KMS-11 (cell line): Measurements from ENCODE around the gene DOC2B.

Experiments used
- H2AFZ ChIP-seq: fragments of 200-600 bp; sonication (generic); 2 replicates; pipeline ENCODE4 v1.6.1; 2016; ENCODE audit warnings: antibody characterized with exemption, mixed run types, low read depth
- H3K27ac ChIP-seq: fragments of 200-600 bp; sonication (generic); 2 replicates; pipeline ENCODE4 v1.6.1; 2016; ENCODE audit warnings: mild to moderate bottlenecking, mixed run types
- H3K27me3 ChIP-seq: fragments of 200-600 bp; sonication (generic); 2 replicates; pipeline ENCODE4 v1.6.1; 2017; ENCODE audit warnings: mild to moderate bottlenecking, low read depth, mixed run types, moderate library complexity; ENCODE audit not compliant: insufficient read depth
- H3K36me3 ChIP-seq: fragments of 200-600 bp; sonication (generic); 2 replicates; pipeline ENCODE4 v1.6.1; 2017; ENCODE audit warnings: mild to moderate bottlenecking, mixed run types; ENCODE audit not compliant: insufficient read depth
- H3K4me1 ChIP-seq: fragments of 200-600 bp; sonication (generic); 2 replicates; pipeline ENCODE4 v1.6.1; 2016; ENCODE audit warnings: mild to moderate bottlenecking, low read depth, mixed run types; ENCODE audit not compliant: poor library complexity, severe bottlenecking
- H3K4me2 ChIP-seq: fragments of 200-600 bp; sonication (generic); 2 replicates; pipeline ENCODE4 v1.7.0; 2016; ENCODE audit warnings: mild to moderate bottlenecking, mixed run types
- H3K4me3 ChIP-seq: fragments of 200-600 bp; sonication (generic); IDR thresholded peaks from 2 replicates; pipeline ENCODE4 v1.6.1; 2017; ENCODE audit warnings: low read depth, low read length, mixed read lengths; ENCODE audit not compliant: insufficient read depth
- H3K79me2 ChIP-seq: fragments of 200-600 bp; sonication (generic); 2 replicates; pipeline ENCODE4 v1.6.1; 2016; ENCODE audit warnings: low read depth, mixed run types; ENCODE audit not compliant: insufficient read depth
- H3K9ac ChIP-seq: fragments of 200-600 bp; sonication (generic); 2 replicates; pipeline ENCODE4 v1.6.1; 2016; ENCODE audit warnings: mild to moderate bottlenecking, mixed run types
- H4K20me1 ChIP-seq: fragments of 200-600 bp; sonication (generic); 2 replicates; pipeline ENCODE4 v1.6.1; 2016; ENCODE audit warnings: mild to moderate bottlenecking, mixed run types; ENCODE audit not compliant: insufficient read depth
- TF ChIP-seq, protein P1 (sequence below): fragments of 200-600 bp; sonication (generic); conservative IDR thresholded peaks from 2 replicates; pipeline ENCODE4 v1.6.1; 2017; ENCODE audit warnings: low read depth, mild to moderate bottlenecking, antibody characterized with exemption, low read length, moderate library complexity, mixed read lengths

Gene DOC2B

DNA sequence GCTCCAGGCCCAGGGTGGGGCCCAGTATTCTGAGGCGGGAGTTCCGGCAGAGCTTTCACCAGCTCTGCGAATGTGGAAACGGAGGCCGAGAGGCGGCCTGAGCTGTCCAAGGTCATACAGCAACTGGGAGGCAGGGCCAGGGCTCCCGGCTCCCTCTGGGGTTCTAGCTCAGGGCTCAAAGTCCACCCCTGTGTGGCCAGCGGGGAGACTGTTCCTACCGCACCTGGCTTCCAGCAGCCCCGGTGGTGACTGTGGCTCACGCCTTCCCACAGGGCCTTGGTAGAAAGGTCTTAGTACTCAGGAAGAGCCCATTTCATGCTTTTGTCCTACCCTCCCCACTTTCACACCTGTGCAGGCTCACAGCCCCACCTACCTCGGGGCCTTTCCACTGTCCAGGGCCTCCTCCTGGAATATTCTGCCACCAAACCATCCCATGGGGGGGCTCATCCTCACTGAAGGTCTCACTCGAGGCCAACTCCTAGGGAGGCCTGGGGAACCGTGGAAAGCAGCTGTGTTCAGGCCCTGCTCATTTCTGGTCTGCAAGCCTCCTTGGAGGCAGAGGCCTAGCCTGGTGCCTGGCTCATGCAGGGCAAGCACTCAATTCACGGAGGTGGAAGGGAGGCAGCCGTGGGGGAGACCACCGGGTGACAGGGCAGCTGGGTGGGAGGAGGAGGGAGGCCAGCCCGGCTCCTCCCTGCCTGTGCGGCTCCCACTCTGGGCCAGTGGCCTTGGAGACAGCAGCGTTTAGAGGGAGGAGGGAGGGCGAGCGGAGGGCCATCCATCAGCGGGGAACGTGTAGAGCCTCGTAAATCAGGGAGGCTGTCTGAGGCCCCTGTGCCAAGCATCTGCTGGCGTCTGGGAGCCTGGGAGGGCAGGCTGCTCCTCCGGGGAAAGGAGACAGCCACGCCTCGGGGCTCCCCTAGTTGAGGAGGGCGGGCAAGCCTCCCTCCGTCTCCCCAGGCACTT lies 12.7 kb upstream of the DOC2B start:
- no peak overlapping the region for H3K4me2 ChIP-seq
- H3K4me1 ChIP-seq = no peaks in the 10 kb centered on the region
- no peak overlapping the region for H3K27ac ChIP-seq
- peaks cover 29% of the 10 kb centered on the region for H3K27me3 ChIP-seq
- TF ChIP-seq, protein P1, sequence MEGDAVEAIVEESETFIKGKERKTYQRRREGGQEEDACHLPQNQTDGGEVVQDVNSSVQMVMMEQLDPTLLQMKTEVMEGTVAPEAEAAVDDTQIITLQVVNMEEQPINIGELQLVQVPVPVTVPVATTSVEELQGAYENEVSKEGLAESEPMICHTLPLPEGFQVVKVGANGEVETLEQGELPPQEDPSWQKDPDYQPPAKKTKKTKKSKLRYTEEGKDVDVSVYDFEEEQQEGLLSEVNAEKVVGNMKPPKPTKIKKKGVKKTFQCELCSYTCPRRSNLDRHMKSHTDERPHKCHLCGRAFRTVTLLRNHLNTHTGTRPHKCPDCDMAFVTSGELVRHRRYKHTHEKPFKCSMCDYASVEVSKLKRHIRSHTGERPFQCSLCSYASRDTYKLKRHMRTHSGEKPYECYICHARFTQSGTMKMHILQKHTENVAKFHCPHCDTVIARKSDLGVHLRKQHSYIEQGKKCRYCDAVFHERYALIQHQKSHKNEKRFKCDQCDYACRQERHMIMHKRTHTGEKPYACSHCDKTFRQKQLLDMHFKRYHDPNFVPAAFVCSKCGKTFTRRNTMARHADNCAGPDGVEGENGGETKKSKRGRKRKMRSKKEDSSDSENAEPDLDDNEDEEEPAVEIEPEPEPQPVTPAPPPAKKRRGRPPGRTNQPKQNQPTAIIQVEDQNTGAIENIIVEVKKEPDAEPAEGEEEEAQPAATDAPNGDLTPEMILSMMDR = no peak
- no peaks in the 10 kb centered on the region for H4K20me1 ChIP-seq
- no peak overlapping the region for H2AFZ ChIP-seq
- H3K9ac ChIP-seq = no peak overlapping the region
- H3K79me2 ChIP-seq = no peaks in the 10 kb centered on the region
- no peak overlapping the region for H3K4me3 ChIP-seq
- H3K36me3 ChIP-seq = no peaks in the 10 kb centered on the region

DNA sequence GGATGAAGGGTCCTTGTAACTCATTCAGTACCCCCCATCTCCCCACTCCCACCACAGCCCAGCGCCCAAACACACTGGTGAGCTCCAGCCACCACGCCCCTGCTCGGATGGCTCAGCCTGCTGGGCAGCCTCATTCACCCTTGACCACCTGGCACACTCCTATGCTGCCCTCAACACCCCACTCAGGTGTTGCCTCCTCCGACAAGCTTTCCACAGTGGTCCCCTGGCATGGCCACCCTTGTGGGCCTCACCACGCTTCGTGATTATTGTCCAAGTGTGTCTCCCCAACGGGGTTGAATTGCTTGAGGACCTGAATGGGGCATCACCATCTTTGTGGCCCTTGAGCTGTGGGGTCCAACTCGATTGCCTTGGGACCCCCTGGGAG lies 12.0 kb upstream of the DOC2B start:
- Histone ChIP-seq H3K4me3 (no peak overlapping the region), H3K27me3 (peaks cover 22% of the 10 kb centered on the region; the same call in 1 of the 2 replicates), H3K9ac (no peak overlapping the region), H3K4me1 (no peaks in the 10 kb centered on the region), H3K79me2 (no peaks in the 10 kb centered on the region), H3K27ac (no peak overlapping the region), H4K20me1 (no peaks in the 10 kb centered on the region), H2AFZ (no peak overlapping the region), H3K4me2 (no peak overlapping the region), H3K36me3 (no peaks in the 10 kb centered on the region)
- TF ChIP-seq, protein P1 = no peak

DNA sequence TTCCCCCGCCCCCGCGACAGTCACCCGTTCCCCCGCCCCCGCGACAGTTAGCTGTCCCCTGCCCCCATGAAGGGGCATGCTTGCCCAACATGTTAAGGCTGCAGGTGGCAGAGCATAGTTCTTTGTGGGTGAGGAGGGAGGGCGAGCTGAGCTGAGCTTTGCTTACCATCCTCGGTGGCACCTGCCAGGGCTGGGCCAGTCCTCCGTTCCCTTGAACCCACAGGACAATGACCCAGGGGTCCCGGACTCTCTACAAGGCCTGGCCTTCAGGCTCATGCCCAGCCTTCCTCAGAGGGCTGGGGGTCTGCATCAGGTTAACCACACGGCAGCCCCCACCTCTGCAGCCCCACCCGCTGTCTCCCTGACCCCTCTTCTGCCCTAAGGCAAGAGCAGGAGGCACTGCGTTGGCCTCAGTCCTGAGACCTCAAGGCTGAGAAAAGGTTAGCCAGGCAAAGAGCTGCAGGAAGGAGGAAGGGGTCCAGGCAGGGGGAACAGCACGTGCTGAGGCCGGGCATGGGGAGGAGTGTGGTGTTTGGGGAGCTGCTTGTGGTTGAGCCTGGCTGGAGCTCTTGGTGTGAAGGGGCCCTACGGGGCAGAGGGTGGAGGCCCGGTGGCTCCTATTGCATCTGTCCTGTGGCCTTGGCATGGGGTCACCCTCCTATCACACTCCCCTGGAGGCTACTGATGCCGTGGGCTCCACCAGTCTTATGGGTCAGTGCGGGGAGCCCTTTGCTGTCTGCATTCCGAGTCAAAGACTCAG lies 11.4 kb upstream of the DOC2B start:
- Histone ChIP-seq H3K4me1 (no peaks in the 10 kb centered on the region), H2AFZ (no peak overlapping the region), H3K4me2 (no peak overlapping the region)

DNA sequence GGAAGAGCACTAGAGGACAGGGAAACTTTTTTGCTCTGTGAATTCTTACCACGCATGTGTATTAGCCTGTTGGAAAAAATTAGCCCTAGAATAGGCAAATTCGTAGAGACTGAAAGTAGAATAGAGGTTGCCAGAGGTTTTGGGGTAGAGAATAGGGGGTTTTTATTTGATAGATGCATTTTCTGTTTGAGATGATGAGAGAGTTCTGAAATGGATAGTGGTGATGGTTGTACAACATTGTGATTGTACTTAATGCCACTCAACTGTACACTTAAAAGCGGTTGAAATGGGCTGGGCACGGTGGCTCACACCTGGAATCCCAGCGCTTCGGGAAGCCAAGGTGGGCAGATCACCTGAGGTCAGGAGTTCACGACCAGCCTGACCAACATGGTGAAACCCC lies 8.0 kb upstream of the DOC2B start:
- Histone ChIP-seq H3K36me3 (no peaks in the 10 kb centered on the region), H3K9ac (no peak overlapping the region), H4K20me1 (no peaks in the 10 kb centered on the region), H3K27me3 (no peaks in the 10 kb centered on the region), H3K4me1 (peaks cover 13% of the 10 kb centered on the region), H3K4me3 (no peak overlapping the region), H2AFZ (no peak overlapping the region), H3K4me2 (no peak overlapping the region), H3K27ac (no peak overlapping the region), H3K79me2 (no peaks in the 10 kb centered on the region)
- TF ChIP-seq, protein P1 = no peak

More for the DNA sequence above, 11.4 kb upstream of the DOC2B start:
- no peaks in the 10 kb centered on the region for H3K79me2 ChIP-seq
- no peak overlapping the region for H3K27ac ChIP-seq
- peaks cover 19% of the 10 kb centered on the region; the same call in 1 of the 2 replicates for H3K27me3 ChIP-seq
- H3K4me3 ChIP-seq = no peak overlapping the region
- TF ChIP-seq, protein P1 = no peak
- H4K20me1 ChIP-seq = no peaks in the 10 kb centered on the region
- H3K36me3 ChIP-seq = no peaks in the 10 kb centered on the region
- no peak overlapping the region for H3K9ac ChIP-seq
